HG02970 (cell line): Measurements from ENCODE around the gene AANAT.

Source experiments
- ATAC-seq: cut with Tn5 transposase; IDR thresholded peaks from one replicate; pipeline ENCODE4 v1.9.1; 2021; ENCODE audit warnings: mild to moderate bottlenecking, moderate library complexity, moderate number of reproducible peaks; ENCODE audit not compliant: unreplicated experiment, low FRiP score

Gene AANAT

DNA sequence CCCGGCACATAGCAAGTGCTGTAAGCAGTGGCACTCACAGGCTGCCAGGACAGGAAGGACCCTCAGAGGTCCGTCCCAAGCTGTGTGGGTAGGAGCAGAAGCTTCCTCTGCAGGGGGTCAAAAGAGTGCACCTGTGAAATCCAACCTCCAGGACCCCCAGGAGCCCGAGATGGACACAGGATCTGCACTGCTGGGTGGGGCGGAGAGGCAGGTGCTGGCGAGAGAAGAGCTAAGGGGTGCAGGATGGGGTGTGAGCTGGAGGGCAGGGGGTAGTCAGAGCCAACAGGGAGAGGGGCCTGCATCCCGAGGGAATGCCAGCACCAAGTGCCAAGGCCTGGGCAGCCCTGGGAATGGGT is 650 bp upstream of the AANAT start:
- no peak for ATAC-seq

- ATAC-seq: no peak
These were observed 618 bp downstream of the AANAT start for GRCh38 chr17:76467809-76468633.

DNA sequence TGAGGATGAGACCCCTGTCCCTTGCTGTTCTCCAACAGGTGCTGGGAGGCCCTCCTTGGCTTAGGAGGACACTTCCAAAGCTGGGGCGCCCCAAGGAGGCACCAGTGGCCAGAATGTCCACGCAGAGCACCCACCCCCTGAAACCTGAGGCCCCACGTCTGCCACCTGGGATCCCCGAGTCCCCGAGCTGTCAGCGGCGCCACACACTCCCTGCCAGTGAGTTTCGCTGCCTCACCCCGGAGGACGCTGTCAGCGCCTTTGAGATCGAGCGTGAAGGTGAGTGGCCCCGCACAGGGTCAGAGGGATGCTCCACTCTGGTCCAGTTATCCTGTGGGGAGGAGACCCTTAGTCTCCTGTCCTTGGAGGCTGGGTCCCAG is 1.2 kb downstream of the AANAT start:
- ATAC-seq: no peak

DNA sequence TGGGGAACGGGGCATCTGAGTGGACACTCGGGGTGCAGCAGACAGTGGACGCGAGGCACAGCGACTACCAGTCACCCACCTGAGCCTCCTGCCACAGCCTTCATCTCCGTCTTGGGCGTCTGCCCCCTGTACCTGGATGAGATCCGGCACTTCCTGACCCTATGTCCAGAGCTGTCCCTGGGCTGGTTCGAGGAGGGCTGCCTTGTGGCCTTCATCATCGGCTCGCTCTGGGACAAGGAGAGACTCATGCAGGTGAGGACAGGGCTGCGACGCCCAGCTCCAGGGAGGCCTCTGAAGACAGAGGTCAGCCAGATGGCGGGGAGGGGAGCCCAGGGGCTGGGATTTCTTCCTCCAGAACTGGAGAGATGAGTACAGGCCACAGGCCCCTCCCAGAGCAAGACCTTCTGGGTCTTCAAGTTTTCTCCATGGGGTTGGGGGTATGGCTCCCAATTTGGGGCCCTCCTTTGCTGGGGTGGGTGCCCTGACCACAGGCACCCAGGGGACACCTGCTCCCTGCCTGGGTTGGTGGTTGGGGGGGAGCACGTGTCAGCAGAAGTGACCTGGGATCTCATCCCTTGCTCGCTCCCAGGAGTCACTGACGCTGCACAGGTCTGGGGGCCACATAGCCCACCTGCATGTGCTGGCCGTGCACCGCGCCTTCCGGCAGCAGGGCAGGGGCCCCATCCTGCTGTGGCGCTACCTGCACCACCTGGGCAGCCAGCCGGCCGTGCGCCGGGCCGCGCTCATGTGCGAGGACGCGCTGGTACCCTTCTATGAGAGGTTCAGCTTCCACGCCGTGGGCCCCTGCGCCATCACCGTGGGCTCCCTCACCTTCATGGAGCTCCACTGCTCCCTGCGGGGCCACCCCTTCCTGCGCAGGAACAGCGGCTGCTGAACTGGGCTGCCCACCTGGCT is 1.9 kb downstream of the AANAT start:
- no peak for ATAC-seq

DNA sequence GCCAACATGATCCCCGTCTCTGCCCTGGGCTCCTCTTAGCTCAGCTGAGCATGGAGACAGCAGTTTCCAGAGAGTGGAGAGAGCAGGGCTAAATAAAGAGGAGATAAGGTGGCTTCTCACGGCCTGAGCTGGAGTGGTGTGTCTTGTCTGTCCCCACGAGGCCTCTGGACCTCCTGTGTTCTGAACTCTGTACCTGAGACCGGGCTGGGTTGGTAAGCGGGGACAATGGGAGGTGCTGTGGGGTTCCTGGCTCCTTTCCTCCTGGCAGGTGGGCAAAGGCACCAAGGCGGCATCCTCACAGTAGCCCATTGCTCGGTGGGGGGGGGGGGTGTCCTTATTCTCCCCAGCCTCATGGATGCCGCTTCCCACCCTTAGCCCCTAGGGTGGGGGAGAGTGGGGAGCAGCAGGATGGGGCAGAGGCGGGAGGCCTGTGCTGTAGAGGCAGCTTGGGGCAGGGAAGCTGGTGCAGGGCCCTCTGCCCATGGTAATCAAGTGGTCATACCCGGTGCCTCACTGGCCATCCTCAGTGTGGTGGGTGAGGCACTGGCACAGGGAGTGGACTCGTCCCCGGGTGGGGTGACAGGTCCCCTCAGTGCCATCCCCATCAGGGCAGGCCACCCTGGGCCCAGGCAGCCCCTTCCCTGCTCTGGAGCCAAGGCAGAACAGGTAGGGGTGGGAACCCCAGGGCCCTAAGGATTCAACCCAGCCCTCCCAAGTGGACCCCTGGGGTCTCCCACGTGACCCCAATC is 2.8 kb downstream of the AANAT start:
- no peak for ATAC-seq

DNA sequence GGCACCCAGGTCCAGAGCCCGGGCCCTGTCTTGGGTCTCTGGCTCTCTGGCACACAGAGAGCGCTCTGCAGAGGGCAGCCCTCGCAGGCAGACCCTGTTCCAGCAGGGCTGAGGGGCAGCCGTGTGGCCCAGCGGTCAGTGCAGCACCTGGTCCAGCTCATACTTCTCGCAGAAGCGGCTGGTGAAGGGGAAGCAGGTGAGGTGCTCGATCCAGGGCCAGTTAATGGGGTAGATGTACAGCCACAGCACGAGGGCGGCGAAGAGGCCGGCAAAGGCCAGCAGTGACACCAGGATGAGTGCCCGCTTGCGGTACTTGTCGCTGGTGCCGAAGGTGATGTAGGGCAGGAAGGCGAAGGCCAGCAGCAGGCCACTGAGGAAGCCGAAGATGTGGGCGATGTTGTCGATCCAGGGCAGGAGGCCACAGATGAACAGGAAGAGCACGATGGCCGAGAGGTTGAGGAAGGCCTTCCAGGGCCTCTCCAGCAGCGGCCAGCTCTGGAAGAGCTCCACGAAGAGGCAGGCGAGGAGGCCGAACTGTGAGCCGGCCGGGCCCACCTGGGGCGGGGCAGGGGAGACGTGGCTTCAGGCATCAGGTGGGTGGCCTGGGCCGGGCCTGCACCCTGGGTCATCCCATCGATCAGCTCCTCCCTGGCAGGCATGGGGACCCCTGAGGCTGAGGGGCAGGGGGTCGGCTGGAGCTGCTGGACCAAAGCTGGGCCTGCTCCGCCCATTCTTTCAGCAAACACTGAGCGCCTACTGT is 4.3 kb downstream of the AANAT start:
- ATAC-seq: no peak

DNA sequence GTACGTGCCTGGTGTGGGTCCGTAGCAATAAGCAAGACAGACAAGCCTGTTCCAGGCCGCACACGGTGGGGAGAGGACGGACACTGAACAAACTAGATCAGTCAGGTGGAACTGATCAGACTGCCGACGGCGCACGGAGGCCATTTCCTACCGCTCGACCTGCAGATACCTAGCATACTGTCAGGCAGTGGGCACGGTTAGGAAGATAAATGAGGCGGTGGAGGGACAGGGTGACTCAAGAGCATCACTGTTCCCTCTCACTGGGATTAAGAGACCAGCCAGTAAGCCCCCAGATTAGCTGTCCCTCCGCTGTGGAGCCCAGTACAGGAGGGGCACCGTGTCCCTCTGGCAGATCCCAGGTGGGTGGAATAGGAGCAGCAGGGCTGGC is 4.8 kb downstream of the AANAT start:
- no peak for ATAC-seq

DNA sequence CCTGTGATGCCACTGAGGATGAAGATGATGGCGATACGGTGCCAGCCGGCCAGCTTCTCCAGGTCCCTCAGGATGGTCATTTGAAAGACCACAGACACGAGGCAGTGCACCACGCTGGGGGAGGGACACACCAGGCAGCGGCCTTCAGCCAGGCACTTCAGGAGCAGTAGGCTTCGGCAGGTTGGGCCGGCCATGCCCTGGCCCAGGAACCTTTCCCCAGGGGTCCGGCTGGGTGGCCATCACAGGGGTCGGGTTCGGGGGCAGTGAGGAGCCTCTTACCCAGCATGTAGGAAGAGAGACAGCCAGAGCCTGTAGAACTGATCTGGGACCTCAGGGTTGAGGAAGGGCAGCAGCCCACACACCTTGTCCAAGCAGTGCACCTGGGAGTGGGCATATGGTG is 5.3 kb downstream of the AANAT start:
- no peak for ATAC-seq

DNA sequence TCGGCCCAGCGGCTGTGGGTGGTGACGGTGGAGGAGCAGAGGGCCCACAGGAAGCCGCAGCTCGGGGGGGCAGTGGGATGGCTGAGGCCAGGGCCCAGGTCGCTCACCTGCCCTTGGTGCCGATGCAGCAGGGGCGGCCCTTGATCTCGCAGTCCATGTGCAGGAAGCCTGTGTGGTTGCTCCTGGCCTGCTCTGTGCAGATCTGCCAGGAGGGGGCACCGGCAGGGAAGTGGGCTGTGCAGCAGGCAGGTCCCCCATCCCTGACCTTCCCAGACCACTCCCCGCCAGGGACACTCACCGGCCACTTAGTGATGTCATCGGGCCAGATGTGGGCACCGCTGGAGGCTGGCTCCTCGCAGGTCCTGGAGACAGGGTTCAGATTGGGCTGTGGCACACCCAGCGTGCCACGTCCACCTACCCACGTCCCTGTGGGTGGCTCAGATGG is 6.2 kb downstream of the AANAT start:
- ATAC-seq: no peak

GRCh38 chr17:76474238-76474637 is 6.8 kb downstream of the AANAT start:
- no peak for ATAC-seq

GRCh38 chr17:76474894-76475293 is 7.5 kb downstream of the AANAT start:
- ATAC-seq: no peak

GRCh38 chr17:76475302-76475701 is 7.9 kb downstream of the AANAT start:
- no peak for ATAC-seq

DNA sequence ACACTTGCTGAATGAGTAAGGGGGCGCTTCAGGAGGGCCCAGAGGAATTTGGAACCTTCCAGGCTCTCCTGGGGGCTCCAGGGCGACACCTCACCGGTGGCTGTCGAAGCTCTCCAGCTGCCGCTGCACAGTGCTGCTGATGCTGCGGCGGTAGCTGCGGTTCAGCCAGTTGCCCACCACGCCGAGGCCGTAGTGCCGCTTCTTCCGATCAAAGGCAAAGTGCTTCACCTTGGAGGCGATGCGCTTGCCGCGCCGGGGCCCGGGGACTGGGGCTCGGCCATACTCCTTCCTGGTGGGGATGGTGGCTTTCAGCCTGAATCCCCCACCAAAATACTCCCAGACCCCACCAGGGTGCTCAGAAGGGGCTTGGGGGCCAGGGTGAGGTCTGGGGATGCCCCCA is 9.3 kb downstream of the AANAT start:
- ATAC-seq: no peak

- no peak for ATAC-seq
These were observed 10.2 kb downstream of the AANAT start for GRCh38 chr17:76477576-76477975.

DNA sequence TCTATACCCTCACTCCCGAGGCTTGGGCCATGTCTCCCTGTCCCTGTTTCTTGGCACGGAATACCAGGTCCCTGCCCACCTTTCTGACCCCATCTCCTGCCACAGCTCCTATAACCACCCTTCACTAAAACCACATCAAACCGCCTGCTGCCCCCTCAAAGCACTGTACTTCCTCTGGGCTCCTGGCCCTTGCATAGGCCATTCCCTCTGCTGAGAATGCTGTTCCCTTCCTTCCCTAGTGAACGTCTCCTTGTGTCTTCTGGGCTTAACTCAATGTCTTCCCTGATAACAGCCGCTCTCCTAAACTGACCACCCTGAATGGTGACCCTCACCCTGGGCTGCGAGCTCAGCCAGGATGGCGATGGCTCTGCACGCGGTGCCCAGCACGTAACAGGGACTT is 10.7 kb downstream of the AANAT start:
- no peak for ATAC-seq

- ATAC-seq: no peak
These were observed 11.5 kb downstream of the AANAT start for GRCh38 chr17:76478730-76479514.

- no peak for ATAC-seq
These were observed 12.2 kb downstream of the AANAT start for GRCh38 chr17:76479515-76480060.

DNA sequence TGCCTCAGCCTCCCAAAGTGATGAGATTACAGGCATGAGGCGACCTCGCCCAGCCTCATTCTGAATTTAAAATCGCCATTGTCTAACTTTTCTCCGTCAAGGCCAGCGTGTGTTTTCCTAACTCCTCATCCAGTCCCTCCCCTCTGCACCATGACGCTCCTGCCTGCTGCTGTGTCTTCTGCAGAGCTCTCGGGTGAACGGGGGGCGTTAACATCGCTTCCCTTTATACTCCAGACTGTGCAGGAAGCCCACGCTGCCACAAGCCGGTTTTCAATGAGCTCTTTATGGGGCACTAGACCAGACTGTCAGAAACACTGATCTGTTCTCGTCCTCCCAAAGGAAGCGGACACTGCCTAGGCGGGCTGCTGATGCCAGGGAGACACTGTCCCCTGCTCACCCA is 13.2 kb downstream of the AANAT start:
- ATAC-seq: peak; percentile 1

DNA sequence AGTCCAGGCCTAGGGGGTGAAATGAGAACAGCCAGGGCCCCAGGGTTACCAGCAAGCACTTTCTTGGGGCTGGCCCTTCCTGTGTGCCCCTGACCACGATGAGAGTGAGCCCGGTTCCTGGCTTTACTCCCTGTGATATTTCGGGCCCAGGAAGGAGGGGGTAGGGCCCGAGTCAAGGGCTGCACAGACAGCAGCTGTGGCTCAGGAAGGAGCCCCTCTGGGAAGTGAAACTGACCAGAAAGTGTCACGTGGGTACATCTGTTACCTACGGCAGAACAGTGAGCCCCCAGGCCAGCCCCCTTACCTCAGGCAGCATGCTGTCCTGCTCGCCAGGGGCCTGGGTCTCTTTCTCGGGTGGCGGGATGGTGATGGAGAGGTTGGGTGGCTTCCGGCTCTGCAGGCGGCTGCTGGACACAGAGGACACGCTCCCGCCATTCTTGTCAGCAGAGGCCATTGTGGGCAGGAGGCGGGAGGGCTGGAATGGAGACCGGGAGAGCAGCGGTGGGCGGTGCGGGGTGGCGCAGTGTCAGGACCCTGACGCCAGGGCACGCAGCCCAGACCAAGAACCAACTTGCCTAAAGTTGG is 13.8 kb downstream of the AANAT start:
- peak; percentile 57 for ATAC-seq
